NCI-H526 (cell line): Measurements from ENCODE around the gene HTR6.
"Not testable (repeated sequence)": the region's sequence is repeated elsewhere in the genome, so short reads cannot be mapped to it uniquely, and the experiment has no call there.

Source experiments
- DNase-seq, 2 experiments: peaks; one replicate each; lab custom pipeline; 2025; lab: John Stamatoyannopoulos, UW

HTR6 gene

GRCh38 chr1:19664453-19665185, at the start of gene HTR6:
Gene HTR6, plus strand, starts transcription at chr1:19664875. Its CDS starts 879 bp downstream, at chr1:19665754.
- peak in 1 of 2 experiments; percentile 28 for DNase-seq

GRCh38 chr1:19615438-19615837, 49.2 kb upstream of the HTR6 start:
- no peak for DNase-seq

- no peak for DNase-seq
These were observed 48.2 kb upstream of the HTR6 start for GRCh38 chr1:19616489-19616888.

GRCh38 chr1:19617376-19617775, 47.3 kb upstream of the HTR6 start:
- no peak for DNase-seq

- DNase-seq = no peak
These were observed 46.2 kb upstream of the HTR6 start for GRCh38 chr1:19618428-19618827.

GRCh38 chr1:19619697-19620384, 44.8 kb upstream of the HTR6 start:
- DNase-seq = no peak

- DNase-seq = no peak
These were observed 43.9 kb upstream of the HTR6 start for GRCh38 chr1:19620786-19621185.

GRCh38 chr1:19621274-19621950, 43.3 kb upstream of the HTR6 start:
- DNase-seq = no peak

GRCh38 chr1:19622204-19622603, 42.5 kb upstream of the HTR6 start:
- DNase-seq = no peak

GRCh38 chr1:19623523-19623922, 41.2 kb upstream of the HTR6 start:
- DNase-seq = no peak

- no peak for DNase-seq
These were observed 39.3 kb upstream of the HTR6 start for GRCh38 chr1:19625291-19625937.

GRCh38 chr1:19628879-19629278, 35.8 kb upstream of the HTR6 start:
- no peak for DNase-seq

- DNase-seq = no peak
These were observed 35.3 kb upstream of the HTR6 start for GRCh38 chr1:19629357-19629756.

- DNase-seq = not testable (repeated sequence)
These were observed 34.5 kb upstream of the HTR6 start for GRCh38 chr1:19630192-19630591.

- no peak for DNase-seq
These were observed 33.8 kb upstream of the HTR6 start for GRCh38 chr1:19630720-19631395.

- no peak for DNase-seq
These were observed 32.5 kb upstream of the HTR6 start for GRCh38 chr1:19632211-19632610.

- DNase-seq = no peak
These were observed 31.6 kb upstream of the HTR6 start for GRCh38 chr1:19633106-19633505.

- not testable (repeated sequence) for DNase-seq
These were observed 29.6 kb upstream of the HTR6 start for GRCh38 chr1:19635064-19635463.

GRCh38 chr1:19635646-19636045, 29.0 kb upstream of the HTR6 start:
- no peak for DNase-seq

GRCh38 chr1:19636065-19636464, 28.6 kb upstream of the HTR6 start:
- no peak for DNase-seq

- DNase-seq = not testable (repeated sequence)
These were observed 27.9 kb upstream of the HTR6 start for GRCh38 chr1:19636749-19637148.

- DNase-seq = no peak
These were observed 27.1 kb upstream of the HTR6 start for GRCh38 chr1:19637606-19638005.
